CD8-positive, alpha-beta memory T cell (primary cell): ENCODE results near the gene BTBD1. TPM values are rescaled to one million over a fixed set of nuclear protein-coding genes. Genes with fewer than 3 reads are reported as not detected.

ENCODE experiments used
- CTCF ChIA-PET: fragments of 350-600 bp; sonication (Branson Sonifier 250); formaldehyde crosslinking; loops from one replicate; lab custom pipeline; 2021; ENCODE audit warnings: antibody characterized with exemption; lab: Charles Lee
- POLR2A ChIA-PET: fragments of 350-600 bp; sonication (Branson Sonifier 250); formaldehyde crosslinking; loops from one replicate; lab custom pipeline; 2021; ENCODE audit warnings: antibody characterized with exemption; lab: Charles Lee
- DNase-seq, 5 donors: peaks; one replicate each; pipeline versions ENCODE4 v3.0.0 to v3.0.0-alpha.2; 2020 to 2022; ENCODE audit warnings: mixed read lengths in 1 of 5
- H3K27ac ChIP-seq: one replicate; pipeline ENCODE4 v1.7.0; 2013; ENCODE audit warnings: low read depth, mild to moderate bottlenecking, low read length, moderate library complexity
- H3K27me3 ChIP-seq: 2 replicates; pipeline ENCODE4 v1.7.0; 2013; ENCODE audit warnings: low read length, mild to moderate bottlenecking; ENCODE audit not compliant: insufficient read depth, poor library complexity, severe bottlenecking
- H3K36me3 ChIP-seq: 2 replicates; pipeline ENCODE4 v1.7.0; 2013; ENCODE audit warnings: mild to moderate bottlenecking, low read length, moderate library complexity; ENCODE audit not compliant: insufficient read depth
- H3K4me1 ChIP-seq: 2 replicates; pipeline ENCODE4 v1.7.0; 2013; ENCODE audit warnings: mild to moderate bottlenecking, low read length, moderate library complexity; ENCODE audit not compliant: insufficient read depth
- H3K4me3 ChIP-seq: 2 replicates; pipeline ENCODE4 v1.7.0; 2013; ENCODE audit warnings: mild to moderate bottlenecking, low read length
- H3K9me3 ChIP-seq: 2 replicates; pipeline ENCODE4 v1.7.0; 2013; ENCODE audit warnings: mild to moderate bottlenecking, low read length
- H3K27ac Mint-ChIP-seq, 8 donors: one replicate each; pipeline ENCODE4 v1.8.0; 2020 to 2021; ENCODE audit warnings: mixed read lengths in 8 of 8, mild to moderate bottlenecking in 6 of 8, inconsistent platforms in 3 of 8, moderate library complexity in 3 of 8
- H3K27me3 Mint-ChIP-seq, 2 donors: one replicate each; pipeline ENCODE4 v1.8.0; 2020 to 2021; ENCODE audit warnings: mixed read lengths in 2 of 2, mild to moderate bottlenecking in 1 of 2, moderate library complexity in 1 of 2
- H3K36me3 Mint-ChIP-seq, 3 donors: one replicate each; pipeline ENCODE4 v1.8.0; 2020 to 2021; ENCODE audit warnings: mixed read lengths in 3 of 3, inconsistent platforms in 1 of 3, mild to moderate bottlenecking in 1 of 3
- H3K4me1 Mint-ChIP-seq, 3 donors: one replicate each; pipeline ENCODE4 v1.8.0; 2020 to 2021; ENCODE audit warnings: mixed read lengths in 3 of 3, inconsistent platforms in 1 of 3, mild to moderate bottlenecking in 1 of 3
- H3K4me3 Mint-ChIP-seq, 7 donors: one replicate each; pipeline ENCODE4 v1.8.0; 2020 to 2021; ENCODE audit warnings: mixed read lengths in 7 of 7, mild to moderate bottlenecking in 6 of 7, moderate library complexity in 4 of 7, inconsistent platforms in 2 of 7
- H3K9me3 Mint-ChIP-seq, 5 donors: one replicate each; pipeline ENCODE4 v1.8.0; 2020 to 2022; ENCODE audit warnings: mixed read lengths in 5 of 5, mild to moderate bottlenecking in 3 of 5, moderate library complexity in 2 of 5, inconsistent platforms in 1 of 5
- polyA plus RNA-seq: library from polyadenylated mRNA; unstranded; fragments of 300-500 nt; fragmentation: Illumina TruSeq; gene quantifications from one replicate; pipeline ENCODE4 v1.2.3, GENCODE V29; 2021
- total RNA-seq, 2 experiments: library from RNA; stranded (reverse); gene quantifications; one replicate each; pipeline ENCODE4 v1.2.3, GENCODE V29; 2021

BTBD1 gene
- total and polyA plus RNA-seq, 3 experiments from 2014 or later = 47.4 to 57.7 (median 55.5) TPM

DNA sequence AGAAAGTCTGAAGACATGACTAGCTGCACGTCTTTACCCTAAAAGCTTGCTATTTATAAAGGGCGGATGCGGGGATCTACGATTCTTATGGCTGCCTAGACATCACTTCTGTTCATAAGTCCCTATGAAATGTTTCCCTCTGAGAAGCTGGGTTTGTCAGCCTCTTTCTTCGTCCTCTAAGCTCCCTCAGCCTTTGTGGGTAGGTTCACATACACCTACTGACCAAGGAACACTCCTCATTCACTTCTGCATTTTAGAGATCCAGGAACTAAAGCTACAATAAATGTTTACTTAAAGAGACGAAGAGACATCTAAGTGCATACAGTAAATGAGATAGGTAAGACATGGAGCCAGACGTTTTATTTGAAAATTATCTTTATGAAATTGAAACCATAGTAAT lies 97.7 kb downstream of the BTBD1 start:
- H3K36me3 Mint-ChIP-seq = no peaks in the 10 kb centered on the region
- Histone ChIP-seq H3K27me3 (no peaks in the 10 kb centered on the region), H3K27ac (no peak overlapping the region), H3K4me3 (no peak overlapping the region), H3K9me3 (no peaks in the 10 kb centered on the region), H3K4me1 (no peaks in the 10 kb centered on the region), H3K36me3 (no peaks in the 10 kb centered on the region)
- H3K4me1 Mint-ChIP-seq = peaks cover 8 to 10% (median 10%) of the 10 kb centered on the region in 3 donors
- POLR2A ChIA-PET = no interaction called here
- H3K27me3 Mint-ChIP-seq = peaks cover 0 to 3% of the 10 kb centered on the region in 2 donors
- DNase-seq = no peak
- H3K27ac Mint-ChIP-seq = peak overlapping the region in 1 of 8 donors; percentile 4
- H3K4me3 Mint-ChIP-seq = no peak overlapping the region
- H3K9me3 Mint-ChIP-seq = no peaks in the 10 kb centered on the region
- CTCF ChIA-PET = no interaction called here

DNA sequence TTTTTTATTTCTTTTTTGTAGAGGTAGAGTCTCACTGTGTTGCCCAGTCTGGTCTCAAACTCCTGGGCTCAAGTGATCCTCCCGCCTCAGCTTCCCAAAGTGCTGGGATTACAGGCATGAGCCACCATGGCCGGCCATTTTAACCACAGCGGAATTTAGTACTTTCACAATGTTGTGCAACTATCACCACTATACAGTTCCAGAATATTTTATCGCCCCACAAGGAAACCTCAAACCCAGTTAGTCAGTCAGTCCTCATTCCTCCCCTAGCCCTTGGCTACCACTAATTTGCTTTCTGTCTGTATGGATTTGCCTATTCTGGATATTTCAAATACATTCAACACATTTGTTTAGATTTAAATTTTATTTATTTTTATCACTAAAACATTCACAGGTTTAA lies 99.0 kb downstream of the BTBD1 start:
- Histone ChIP-seq H3K4me1 (no peaks in the 10 kb centered on the region), H3K36me3 (no peaks in the 10 kb centered on the region), H3K9me3 (no peaks in the 10 kb centered on the region), H3K4me3 (no peak overlapping the region), H3K27me3 (no peaks in the 10 kb centered on the region), H3K27ac (no peak overlapping the region)
- no peak overlapping the region for H3K27ac Mint-ChIP-seq
- ChIA-PET CTCF (no interaction called here), POLR2A (no interaction called here)
- no peaks in the 10 kb centered on the region for H3K36me3 Mint-ChIP-seq
- peaks cover 8 to 10% (median 10%) of the 10 kb centered on the region in 3 donors for H3K4me1 Mint-ChIP-seq
- H3K9me3 Mint-ChIP-seq = no peaks in the 10 kb centered on the region
- no peak for DNase-seq
- no peak overlapping the region for H3K4me3 Mint-ChIP-seq
- peaks cover 0 to 3% of the 10 kb centered on the region in 2 donors for H3K27me3 Mint-ChIP-seq

- ChIA-PET CTCF (no interaction called here), POLR2A (no interaction called here)
- no peaks in the 10 kb centered on the region for H3K4me1 ChIP-seq
- Mint-ChIP-seq H3K27me3 (no peaks in the 10 kb centered on the region), H3K9me3 (no peaks in the 10 kb centered on the region), H3K36me3 (no peaks in the 10 kb centered on the region), H3K27ac (peak overlapping the region in 2 of 8 donors; percentile 15 to 67), H3K4me3 (no peak overlapping the region), H3K4me1 (peaks cover 8 to 10% (median 10%) of the 10 kb centered on the region in 3 donors)
- H3K4me3 ChIP-seq = no peak overlapping the region
- H3K36me3 ChIP-seq = no peaks in the 10 kb centered on the region
- H3K9me3 ChIP-seq = no peaks in the 10 kb centered on the region
- no peak for DNase-seq
- no peaks in the 10 kb centered on the region for H3K27me3 ChIP-seq
- no peak overlapping the region for H3K27ac ChIP-seq
Measured at GRCh38 chr15:82966671-82967071, 100.4 kb downstream of the BTBD1 start.

Other genes starting within 250 kb of the BTBD1 start
- gene HOMER2, start 114.5 kb downstream of the BTBD1 start, total RNA-seq = 10 to 100 TPM; 13.6 to 14.1 TPM
- gene HOMER2, start 114.5 kb downstream of the BTBD1 start, polyA plus RNA-seq = 1.6 TPM
- gene RAMAC, start 81.0 kb downstream of the BTBD1 start, total RNA-seq = 10 to 100 TPM; 27.7 to 29.6 TPM
- 32.8 TPM for gene RAMAC, start 81.0 kb downstream of the BTBD1 start, polyA plus RNA-seq
- gene C15orf40, start 55.6 kb downstream of the BTBD1 start, total RNA-seq = 10 to 100 TPM; 34.2 to 36.6 TPM
- 58.1 TPM for gene C15orf40, start 55.6 kb downstream of the BTBD1 start, polyA plus RNA-seq
- gene TM6SF1, start 40.4 kb upstream of the BTBD1 start, total RNA-seq = under 1 TPM; 0.55 to 0.78 TPM
- gene TM6SF1, start 40.4 kb upstream of the BTBD1 start, polyA plus RNA-seq = 0.26 TPM
- gene HDGFL3, start 140.6 kb upstream of the BTBD1 start, total RNA-seq = 1 to 10 TPM; 7.7 to 9.8 TPM
- 3.5 TPM for gene HDGFL3, start 140.6 kb upstream of the BTBD1 start, polyA plus RNA-seq
- not detected for gene BNC1, start 217.4 kb upstream of the BTBD1 start, total RNA-seq
- gene BNC1, start 217.4 kb upstream of the BTBD1 start, polyA plus RNA-seq = not detected